ENCODE data around the gene MYLK. TPM values are rescaled to one million over a fixed set of nuclear protein-coding genes. Genes with fewer than 3 reads are reported as not detected.

MYLK gene
- polyA plus RNA-seq, 3 donors: 0.35 to 1.3 (median 0.51) TPM

DNA sequence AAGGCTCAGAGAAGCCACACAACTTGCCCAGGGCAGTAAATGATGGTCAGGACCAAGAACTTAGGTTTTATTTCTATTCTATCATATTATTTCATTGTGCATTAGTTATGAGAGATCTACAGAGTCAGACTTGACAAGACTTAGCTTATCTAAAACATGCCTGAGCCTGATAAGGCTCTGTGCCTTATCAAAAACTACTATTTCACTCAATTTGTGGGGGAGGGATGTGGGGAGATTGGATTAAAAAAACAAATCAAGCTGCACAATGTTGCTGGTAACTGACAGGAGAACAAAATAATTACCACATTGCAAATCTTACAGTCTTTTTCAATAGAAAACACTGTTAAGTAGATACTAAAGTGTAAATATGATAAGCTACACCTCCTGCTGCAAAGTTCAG is 315.3 kb downstream of the MYLK start:
- intact Hi-C loops (cut with micrococcal nuclease): no loop called here
- Histone ChIP-seq H3K9me3 (replicated peaks in 1 of 2; ENCODE audit: control insufficient read depth in 1 of 2, insufficient read depth in 1 of 2, low read length in 2 of 2) (no peaks in the 10 kb centered on the region), H3K4me3 (replicated peaks in 1 of 3; ENCODE audit: low read depth in 2 of 3, low read length in 3 of 3) (no peak overlapping the region), H3K4me1 (ENCODE audit: control insufficient read depth in 1 of 2, insufficient read depth in 2 of 2, low read length in 2 of 2) (peaks cover 0 to 6% of the 10 kb centered on the region in 2 donors), H3K36me3 (replicated peaks in 1 of 2; ENCODE audit: control insufficient read depth in 1 of 2, insufficient read depth in 2 of 2, low read length in 2 of 2) (peaks cover 4 to 62% of the 10 kb centered on the region in 2 donors), H4K20me1 (ENCODE audit: insufficient read depth, low read length) (peaks cover 3% of the 10 kb centered on the region), H2AFZ (ENCODE audit: insufficient read depth, low read depth, low read length, poor library complexity, severe bottlenecking) (no peak overlapping the region), H3K4me2 (replicated peaks; ENCODE audit: extremely low read depth, low read length, poor library complexity, severe bottlenecking) (no peak overlapping the region), H3K79me2 (ENCODE audit: insufficient read depth, low read length) (no peaks in the 10 kb centered on the region), H3K27ac (ENCODE audit: low read depth in 1 of 2, low read length in 2 of 2) (no peak overlapping the region), H3K9ac (ENCODE audit: insufficient read depth, low read length, poor library complexity, severe bottlenecking) (no peak overlapping the region), H3K27me3 (ENCODE audit: control insufficient read depth in 2 of 2, insufficient read depth in 2 of 2, low read length in 2 of 2) (no peaks in the 10 kb centered on the region)
- no peak overlapping the region for H3K4me3 Mint-ChIP-seq
- H3K27ac Mint-ChIP-seq: no peak overlapping the region
- DNase-seq: no peak
- H3K27me3 Mint-ChIP-seq (ENCODE audit: low read depth in 3 of 3): no peaks in the 10 kb centered on the region
- H3K4me1 Mint-ChIP-seq: peaks cover 14% of the 10 kb centered on the region
- H3K36me3 Mint-ChIP-seq: peaks cover 35 to 44% of the 10 kb centered on the region in 2 donors
- no peaks in the 10 kb centered on the region for H3K9me3 Mint-ChIP-seq
- TF ChIP-seq, protein P1, sequence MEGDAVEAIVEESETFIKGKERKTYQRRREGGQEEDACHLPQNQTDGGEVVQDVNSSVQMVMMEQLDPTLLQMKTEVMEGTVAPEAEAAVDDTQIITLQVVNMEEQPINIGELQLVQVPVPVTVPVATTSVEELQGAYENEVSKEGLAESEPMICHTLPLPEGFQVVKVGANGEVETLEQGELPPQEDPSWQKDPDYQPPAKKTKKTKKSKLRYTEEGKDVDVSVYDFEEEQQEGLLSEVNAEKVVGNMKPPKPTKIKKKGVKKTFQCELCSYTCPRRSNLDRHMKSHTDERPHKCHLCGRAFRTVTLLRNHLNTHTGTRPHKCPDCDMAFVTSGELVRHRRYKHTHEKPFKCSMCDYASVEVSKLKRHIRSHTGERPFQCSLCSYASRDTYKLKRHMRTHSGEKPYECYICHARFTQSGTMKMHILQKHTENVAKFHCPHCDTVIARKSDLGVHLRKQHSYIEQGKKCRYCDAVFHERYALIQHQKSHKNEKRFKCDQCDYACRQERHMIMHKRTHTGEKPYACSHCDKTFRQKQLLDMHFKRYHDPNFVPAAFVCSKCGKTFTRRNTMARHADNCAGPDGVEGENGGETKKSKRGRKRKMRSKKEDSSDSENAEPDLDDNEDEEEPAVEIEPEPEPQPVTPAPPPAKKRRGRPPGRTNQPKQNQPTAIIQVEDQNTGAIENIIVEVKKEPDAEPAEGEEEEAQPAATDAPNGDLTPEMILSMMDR (IDR thresholded peaks at IDR 0.05): no peak

DNA sequence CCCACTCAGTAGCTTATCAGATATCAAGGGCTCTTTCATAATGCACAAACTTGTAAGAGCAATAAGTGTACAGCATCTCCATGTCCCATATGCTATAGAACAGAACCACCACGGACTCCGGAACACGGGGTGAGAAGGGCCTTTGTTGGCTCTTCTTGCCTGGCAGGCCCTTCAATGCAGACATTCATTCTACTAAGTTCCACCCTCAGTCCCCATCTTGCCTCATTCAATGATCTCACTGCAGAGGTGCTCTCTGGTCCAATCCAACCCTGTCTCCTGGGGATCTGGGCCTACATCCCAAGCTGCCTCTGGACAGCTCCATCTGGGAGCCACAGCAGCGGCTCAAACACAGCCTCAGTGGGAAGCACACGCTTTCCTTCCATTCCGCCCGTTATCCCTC is 316.1 kb downstream of the MYLK start:
- Mint-ChIP-seq H3K4me3 (no peak overlapping the region), H3K27me3 (ENCODE audit: low read depth in 3 of 3) (no peaks in the 10 kb centered on the region), H3K4me1 (peaks cover 16% of the 10 kb centered on the region), H3K27ac (no peak overlapping the region), H3K36me3 (peaks cover 36 to 45% of the 10 kb centered on the region in 2 donors), H3K9me3 (no peaks in the 10 kb centered on the region)
- WGBS (ENCODE audit: insufficient coverage): 91% methylated on average over 7 of the region's 7 CpGs
- peaks cover 0 to 6% of the 10 kb centered on the region in 2 donors for H3K4me1 ChIP-seq (ENCODE audit: control insufficient read depth in 1 of 2, insufficient read depth in 2 of 2, low read length in 2 of 2)
- no peak overlapping the region for H3K4me2 ChIP-seq (replicated peaks; ENCODE audit: extremely low read depth, low read length, poor library complexity, severe bottlenecking)
- no peak overlapping the region for H3K27ac ChIP-seq (ENCODE audit: low read depth in 1 of 2, low read length in 2 of 2)
- peaks cover 4 to 63% of the 10 kb centered on the region in 2 donors for H3K36me3 ChIP-seq (replicated peaks in 1 of 2; ENCODE audit: control insufficient read depth in 1 of 2, insufficient read depth in 2 of 2, low read length in 2 of 2)
- TF ChIP-seq, protein P1 (IDR thresholded peaks at IDR 0.05): no peak
- no peak overlapping the region for H3K9ac ChIP-seq (ENCODE audit: insufficient read depth, low read length, poor library complexity, severe bottlenecking)
- intact Hi-C loops (cut with micrococcal nuclease): no loop called here
- no peaks in the 10 kb centered on the region for H3K27me3 ChIP-seq (ENCODE audit: control insufficient read depth in 2 of 2, insufficient read depth in 2 of 2, low read length in 2 of 2)
- no peaks in the 10 kb centered on the region for H3K79me2 ChIP-seq (ENCODE audit: insufficient read depth, low read length)
- no peaks in the 10 kb centered on the region for H3K9me3 ChIP-seq (replicated peaks in 1 of 2; ENCODE audit: control insufficient read depth in 1 of 2, insufficient read depth in 1 of 2, low read length in 2 of 2)
- H4K20me1 ChIP-seq (ENCODE audit: insufficient read depth, low read length): peaks cover 3% of the 10 kb centered on the region
- H3K4me3 ChIP-seq (replicated peaks in 1 of 3; ENCODE audit: low read depth in 2 of 3, low read length in 3 of 3): no peak overlapping the region
- H2AFZ ChIP-seq (ENCODE audit: insufficient read depth, low read depth, low read length, poor library complexity, severe bottlenecking): no peak overlapping the region
- no peak for DNase-seq

All from CD14-positive monocyte (primary cell).